Subcutaneous abdominal adipose tissue (tissue), 5 donors: ENCODE results near the gene GSTCD.
A peak's percentile ranks its signal among the peaks of the same experiment; 100 is the strongest.
"Not testable (repeated sequence)": the region's sequence is repeated elsewhere in the genome, so short reads cannot be mapped to it uniquely, and the experiment has no call there.

Source experiments
- H3K27ac ChIP-seq: one replicate; pipeline ENCODE4 v1.7.0; 2013; ENCODE audit warnings: low read depth, mild to moderate bottlenecking, inconsistent platforms, low read length, moderate library complexity
- H3K27me3 ChIP-seq, 5 donors: one replicate each; pipeline ENCODE4 v1.7.0; 2013; ENCODE audit warnings: low read length in 5 of 5, inconsistent platforms in 1 of 5; ENCODE audit not compliant: control insufficient read depth in 5 of 5, insufficient read depth in 4 of 5
- H3K36me3 ChIP-seq, 5 donors: one replicate each; pipeline ENCODE4 v1.7.0; 2013; ENCODE audit warnings: low read length in 5 of 5; ENCODE audit not compliant: control insufficient read depth in 5 of 5, insufficient read depth in 5 of 5
- H3K4me1 ChIP-seq, 5 donors: one replicate each; pipeline ENCODE4 v1.7.0; 2013; ENCODE audit warnings: low read length in 5 of 5, mild to moderate bottlenecking in 3 of 5, moderate library complexity in 1 of 5; ENCODE audit not compliant: control insufficient read depth in 5 of 5, insufficient read depth in 5 of 5
- H3K4me3 ChIP-seq, 5 donors: one replicate each; pipeline ENCODE4 v1.7.0; 2013; ENCODE audit warnings: low read length in 5 of 5, low read depth in 1 of 5
- H3K9ac ChIP-seq, 5 donors: one replicate each; pipeline ENCODE4 v1.7.0; 2013; ENCODE audit warnings: low read length in 5 of 5, mild to moderate bottlenecking in 4 of 5, moderate library complexity in 3 of 5
- H3K9me3 ChIP-seq, 5 donors: one replicate each; pipeline ENCODE4 v1.7.0; 2013; ENCODE audit warnings: low read length in 5 of 5; ENCODE audit not compliant: control insufficient read depth in 5 of 5
- donor health status: healthy.
- donor health status: healthy.
- donor health status: healthy.
- donor health status: healthy.
- donor health status: healthy.

GSTCD gene

GRCh38 chr4:105852230-105852629 lies 143.6 kb downstream of the GSTCD start:
- not testable (repeated sequence) for H3K4me3 ChIP-seq, H3K4me1 ChIP-seq, H3K9ac ChIP-seq, H3K27ac ChIP-seq, H3K27me3 ChIP-seq, H3K36me3 ChIP-seq
- peaks cover 0 to 13% (median 0%) of the 10 kb centered on the region in 5 donors for H3K9me3 ChIP-seq

GRCh38 chr4:105858466-105859040 lies 150.0 kb downstream of the GSTCD start:
- peaks cover 0 to 19% (median 6%) of the 10 kb centered on the region in 5 donors for H3K9me3 ChIP-seq
- no peak overlapping the region for H3K4me3 ChIP-seq
- no peaks in the 10 kb centered on the region for H3K4me1 ChIP-seq
- no peaks in the 10 kb centered on the region for H3K27me3 ChIP-seq
- no peak overlapping the region for H3K9ac ChIP-seq
- H3K27ac ChIP-seq = no peak overlapping the region
- H3K36me3 ChIP-seq = no peaks in the 10 kb centered on the region

DNA sequence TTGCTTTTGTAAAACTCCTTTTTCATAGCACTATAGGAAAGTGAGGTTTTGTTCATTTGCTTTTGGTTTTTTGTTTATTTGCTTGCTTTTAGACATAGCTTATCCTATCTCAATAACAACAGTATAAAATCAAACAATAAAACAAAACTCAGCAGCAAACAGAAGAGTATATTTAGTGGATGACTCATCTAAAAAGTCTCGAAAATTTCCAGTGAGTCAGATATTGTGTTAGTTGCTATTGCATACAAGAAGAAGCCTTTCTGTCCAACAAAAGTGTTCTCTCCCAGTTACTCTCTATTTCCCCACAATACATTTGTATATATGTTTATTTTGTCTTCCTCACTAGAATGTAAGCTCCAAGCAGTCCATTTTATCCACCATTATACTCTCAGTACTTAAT lies 150.6 kb downstream of the GSTCD start:
- H3K9me3 ChIP-seq = peaks cover 0 to 19% (median 6%) of the 10 kb centered on the region in 5 donors
- H3K27me3 ChIP-seq = no peaks in the 10 kb centered on the region
- H3K36me3 ChIP-seq = no peaks in the 10 kb centered on the region

DNA sequence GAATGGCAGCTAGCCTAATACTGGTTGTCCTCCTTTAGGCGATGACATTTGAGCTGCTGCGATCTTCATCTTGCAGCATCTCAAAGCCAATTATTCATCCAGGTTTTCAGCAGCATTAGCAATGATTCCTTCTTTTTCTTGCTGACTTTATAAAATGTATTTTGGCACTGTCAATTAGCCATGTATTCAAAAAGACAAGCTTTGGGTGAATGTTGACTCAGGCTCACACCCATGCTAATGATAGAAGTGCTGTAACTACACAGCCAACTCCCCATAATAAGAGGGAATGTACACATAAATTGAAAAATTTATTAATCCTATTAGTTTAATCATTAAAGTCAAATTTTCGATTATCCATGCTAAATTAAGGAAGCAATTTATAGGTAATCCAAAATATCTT lies 162.4 kb downstream of the GSTCD start:
- H3K36me3 ChIP-seq = no peaks in the 10 kb centered on the region
- no peaks in the 10 kb centered on the region for H3K9me3 ChIP-seq
- no peak overlapping the region for H3K27ac ChIP-seq
- H3K27me3 ChIP-seq = no peaks in the 10 kb centered on the region
- no peak overlapping the region for H3K4me3 ChIP-seq
- no peaks in the 10 kb centered on the region for H3K4me1 ChIP-seq
- H3K9ac ChIP-seq = no peak overlapping the region

More for the DNA sequence above, 150.6 kb downstream of the GSTCD start:
- no peak overlapping the region for H3K27ac ChIP-seq
- no peaks in the 10 kb centered on the region for H3K4me1 ChIP-seq
- no peak overlapping the region for H3K4me3 ChIP-seq
- no peak overlapping the region for H3K9ac ChIP-seq

DNA sequence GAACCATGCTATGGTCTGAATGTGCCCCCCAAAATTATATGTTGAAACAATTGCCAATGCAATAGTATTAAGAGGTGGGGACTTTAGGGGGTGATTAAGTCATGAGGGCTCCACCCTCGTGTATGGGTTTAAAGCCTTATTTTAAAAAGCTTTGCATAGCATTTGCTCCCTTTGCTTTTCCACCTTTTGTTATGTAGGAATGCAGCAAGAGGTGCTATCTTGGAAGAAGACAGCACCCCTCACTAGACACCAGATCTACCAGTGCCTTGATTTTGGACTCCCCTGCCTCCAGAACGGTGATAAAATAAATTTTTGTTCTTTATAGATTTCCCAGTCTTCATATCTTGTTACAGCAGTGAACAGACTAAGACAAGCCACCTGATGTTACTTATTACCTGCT lies 163.4 kb downstream of the GSTCD start:
- H3K27me3 ChIP-seq = no peaks in the 10 kb centered on the region
- H3K9ac ChIP-seq = no peak overlapping the region
- H3K4me3 ChIP-seq = no peak overlapping the region
- no peaks in the 10 kb centered on the region for H3K4me1 ChIP-seq
- no peaks in the 10 kb centered on the region for H3K9me3 ChIP-seq
- H3K36me3 ChIP-seq = no peaks in the 10 kb centered on the region
- H3K27ac ChIP-seq = no peak overlapping the region

- Histone ChIP-seq H3K27ac (no peak overlapping the region), H3K4me1 (no peaks in the 10 kb centered on the region), H3K36me3 (no peaks in the 10 kb centered on the region), H3K9me3 (no peaks in the 10 kb centered on the region), H3K9ac (no peak overlapping the region), H3K27me3 (no peaks in the 10 kb centered on the region), H3K4me3 (no peak overlapping the region)
Observed at GRCh38 chr4:105875233-105875632, 166.6 kb downstream of the GSTCD start.

- Histone ChIP-seq H3K9me3 (no peaks in the 10 kb centered on the region), H3K27me3 (no peaks in the 10 kb centered on the region), H3K27ac (no peak overlapping the region), H3K9ac (no peak overlapping the region), H3K4me3 (no peak overlapping the region), H3K36me3 (no peaks in the 10 kb centered on the region), H3K4me1 (no peaks in the 10 kb centered on the region)
Observed at GRCh38 chr4:105878668-105879067, 170.1 kb downstream of the GSTCD start.

- no peaks in the 10 kb centered on the region for H3K36me3 ChIP-seq
- H3K4me3 ChIP-seq = no peak overlapping the region
- no peaks in the 10 kb centered on the region for H3K4me1 ChIP-seq
- no peak overlapping the region for H3K9ac ChIP-seq
- H3K27me3 ChIP-seq = peaks cover 0 to 4% (median 0%) of the 10 kb centered on the region in 5 donors
- H3K9me3 ChIP-seq = peaks cover 0 to 3% (median 0%) of the 10 kb centered on the region in 5 donors
- no peak overlapping the region for H3K27ac ChIP-seq
Observed at GRCh38 chr4:105887508-105887907, 178.9 kb downstream of the GSTCD start.

DNA sequence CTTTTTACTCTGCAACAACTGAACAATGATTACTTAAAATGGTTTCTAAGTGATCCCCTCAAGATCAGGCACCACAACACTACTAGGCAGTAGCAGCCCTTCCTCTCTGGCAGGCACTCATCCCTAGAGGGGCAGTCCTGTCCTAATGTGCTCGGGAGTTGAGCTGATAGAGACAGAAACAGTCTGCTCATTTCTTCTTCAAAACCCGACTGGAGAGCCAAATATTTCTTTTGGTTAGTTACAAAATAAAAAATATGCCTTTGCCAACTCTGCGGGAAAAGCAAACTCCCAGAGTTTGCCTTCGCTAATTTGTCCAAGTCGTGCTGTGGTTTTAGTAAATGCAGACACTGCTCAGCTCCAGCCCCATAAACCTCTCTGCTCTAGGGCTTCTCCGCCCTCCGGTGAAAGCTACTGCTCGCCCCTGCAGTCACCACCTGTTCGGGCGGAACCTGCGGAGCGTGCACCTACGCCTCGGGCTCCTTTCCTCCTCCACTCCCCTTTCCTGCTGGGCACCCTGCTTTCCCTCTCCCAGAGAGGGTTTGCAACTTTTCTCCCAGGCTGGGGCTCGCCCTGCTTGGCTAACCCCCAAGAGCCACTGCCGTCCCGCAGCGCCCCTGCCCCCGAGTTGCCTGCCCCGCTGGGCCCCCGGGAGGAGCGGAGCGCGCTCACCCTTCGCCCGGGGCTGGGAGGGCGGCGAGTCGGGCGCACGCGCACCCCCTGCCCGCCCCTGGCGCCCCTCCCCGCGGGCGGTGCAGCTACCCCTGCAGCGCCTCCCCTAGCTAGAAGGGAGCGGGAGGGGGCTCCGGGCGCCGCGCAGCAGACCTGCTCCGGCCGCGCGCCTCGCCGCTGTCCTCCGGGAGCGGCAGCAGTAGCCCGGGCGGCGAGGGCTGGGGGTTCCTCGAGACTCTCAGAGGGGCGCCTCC lies 186.3 kb downstream of the GSTCD start, which contains the start of gene NPNT:
TSS of gene NPNT (plus strand) at position 812 of the 923 bp plus-strand sequence. CDS start 182 bp downstream, outside the sequence.
- no peaks in the 10 kb centered on the region for H3K9me3 ChIP-seq
- no peak within 1 kb of the TSS for H3K9ac ChIP-seq
- peaks cover 0 to 23% (median 18%) of the 10 kb centered on the region in 5 donors for H3K4me1 ChIP-seq
- peak within 1 kb of the TSS; percentile 55 to 70 (median 58) for H3K4me3 ChIP-seq
- no peak within 1 kb of the TSS for H3K27ac ChIP-seq
- H3K27me3 ChIP-seq = peaks cover 13 to 55% (median 18%) of the 10 kb centered on the region in 5 donors
- H3K36me3 ChIP-seq = no peaks in the 10 kb centered on the region
